Transverse colon (tissue), 4 donors: ENCODE measurements around the gene ZNF862. TPM values are rescaled to one million over a fixed set of nuclear protein-coding genes. Genes with fewer than 3 reads are reported as not detected.

ENCODE experiments used
- DNase-seq: peaks from one replicate; pipeline ENCODE4 v3.0.0-alpha.2; 2019
- H3K27ac ChIP-seq, 4 donors: fragments of 200-600 bp; sonication (generic); 2 replicates each; pipeline ENCODE4 v1.5.1; 2016 to 2018; ENCODE audit warnings: inconsistent platforms in 4 of 4
- H3K27me3 ChIP-seq: fragments of 200-600 bp; sonication (generic); 2 replicates; pipeline ENCODE4 v1.5.1; 2017; ENCODE audit warnings: inconsistent platforms
- H3K36me3 ChIP-seq, 4 donors: fragments of 200-600 bp; sonication (generic); 2 replicates each; pipeline ENCODE4 v1.5.1; 2017 to 2019; ENCODE audit warnings: inconsistent platforms in 4 of 4
- H3K4me1 ChIP-seq, 4 donors: fragments of 200-600 bp; sonication (generic); 2 replicates each; pipeline ENCODE4 v1.5.1; 2017 to 2020; ENCODE audit warnings: inconsistent platforms in 4 of 4
- H3K4me3 ChIP-seq, 4 donors: fragments of 200-600 bp; sonication (generic); 1 replicate in 1 of 4; 2 replicates in 3 of 4; pipeline versions ENCODE4 v1.5.1 to v1.6.1; 2017 to 2019; ENCODE audit warnings: inconsistent platforms in 4 of 4
- H3K9me3 ChIP-seq, 2 donors: fragments of 200-600 bp; sonication (generic); 2 replicates each; pipeline ENCODE4 v1.5.1; 2017 to 2019; ENCODE audit warnings: inconsistent platforms in 2 of 2
- CTCF ChIP-seq, 5 experiments: fragments of 200-600 bp in 3 of 5; fragments of 450-650 bp in 2 of 5; sonication (generic) in 3 of 5; IDR thresholded peaks; 1 replicate in 2 of 5; 2 replicates in 3 of 5; pipeline ENCODE4 v1.5.1; 2016 to 2017; ENCODE audit warnings: antibody characterized with exemption in 5 of 5, inconsistent platforms in 3 of 5, mild to moderate bottlenecking in 2 of 5, moderate library complexity in 1 of 5
- EP300 ChIP-seq: sonication (generic); formaldehyde crosslinking; IDR thresholded peaks from one replicate; pipeline ENCODE4 v1.6.1; 2017; ENCODE audit warnings: antibody characterized with exemption, low read depth
- POLR2A ChIP-seq: fragments of 450-650 bp; IDR thresholded peaks from one replicate; pipeline ENCODE4 v1.6.1; 2016; ENCODE audit warnings: antibody characterized with exemption, mild to moderate bottlenecking, moderate library complexity
- POLR2AphosphoS5 ChIP-seq, 3 donors: sonication (generic); formaldehyde crosslinking; IDR thresholded peaks; one replicate each; pipeline ENCODE4 v1.6.1; 2016; ENCODE audit warnings: antibody characterized with exemption in 3 of 3
- WGBS, 2 donors: methylation state at CpG; one replicate each; pipeline ENCODE4 v1.1.5; 2018; ENCODE audit warnings: low coverage in 1 of 2; 5-methylcytosine and 5-hydroxymethylcytosine counted together
- in situ Hi-C, 4 donors: fragments of 200-750 bp; cut with MboI; loops; one replicate each; pipeline versions ENCODE4 v1.15.0 to v1.15.1; 2017; ENCODE audit warnings: low sequenced_read_pairs in 3 of 4, low pct_ligation_motif_present in 1 of 4, low pct_unique_long_range_greater_than_20kb in 1 of 4
- intact Hi-C: fragments of 100-400 bp; cut with DNase I; formaldehyde crosslinking; loops from one replicate; pipeline ENCODE4 v1.15.1; 2023; ENCODE audit warnings: low total_unique reads
- total RNA-seq, 4 donors: library from RNA; depleted of rRNA; stranded (reverse); fragments of >200 nt; gene quantifications; one replicate each; pipeline ENCODE4 v1.1.0, GENCODE V29; 2016

ZNF862 gene
- total RNA-seq, 4 donors from 2014 or later = 12.7 to 23.5 (median 17.6) TPM

- in situ Hi-C loops (no loop called here), intact Hi-C loops (no loop called here)
- H3K27ac ChIP-seq = no peak overlapping the region
- DNase-seq = no peak
- WGBS, 2 donors = 91% methylated on average over 17 of the region's 21 CpGs; no CpG with 5 or more reads in 1 of the 2 donors
- H3K9me3 ChIP-seq = no peaks in the 10 kb centered on the region
- H3K4me1 ChIP-seq = peaks cover 0 to 4% (median 0%) of the 10 kb centered on the region in 4 donors
- no peak overlapping the region for H3K4me3 ChIP-seq
- peaks cover 47% of the 10 kb centered on the region for H3K27me3 ChIP-seq
- TF ChIP-seq CTCF (IDR thresholded peaks at IDR 0.05) (no peak), POLR2AphosphoS5 (IDR thresholded peaks at IDR 0.05) (no peak), POLR2A (no peak), EP300 (no peak)
- no peaks in the 10 kb centered on the region for H3K36me3 ChIP-seq
Observed at GRCh38 chr7:149791411-149792219, 46.6 kb upstream of the ZNF862 start.

GRCh38 chr7:149792220-149792595 is 46.0 kb upstream of the ZNF862 start:
- DNase-seq = no peak
- WGBS, 2 donors = 91% methylated on average over 5 of the region's 15 CpGs; no CpG with 5 or more reads in 1 of the 2 donors
- H3K36me3 ChIP-seq = no peaks in the 10 kb centered on the region
- H3K27me3 ChIP-seq = peaks cover 44% of the 10 kb centered on the region
- peaks cover 0 to 4% (median 0%) of the 10 kb centered on the region in 4 donors for H3K4me1 ChIP-seq
- intact Hi-C loops = no loop called here
- H3K27ac ChIP-seq = no peak overlapping the region
- in situ Hi-C loops = no loop called here
- H3K4me3 ChIP-seq = no peak overlapping the region
- no peak for TF ChIP-seq POLR2AphosphoS5 (IDR thresholded peaks at IDR 0.05)
- TF ChIP-seq EP300 = no peak
- TF ChIP-seq CTCF (IDR thresholded peaks at IDR 0.05) = no peak
- no peaks in the 10 kb centered on the region for H3K9me3 ChIP-seq

- no peak for DNase-seq
- WGBS, 2 donors = 73% methylated on average over 10 of the region's 10 CpGs; no CpG with 5 or more reads in 1 of the 2 donors
- Histone ChIP-seq H3K4me3 (no peak overlapping the region), H3K36me3 (no peaks in the 10 kb centered on the region), H3K9me3 (no peaks in the 10 kb centered on the region), H3K4me1 (peaks cover 0 to 4% (median 0%) of the 10 kb centered on the region in 4 donors), H3K27ac (no peak overlapping the region), H3K27me3 (peaks cover 36% of the 10 kb centered on the region)
- TF ChIP-seq EP300 (no peak), POLR2A (no peak), POLR2AphosphoS5 (IDR thresholded peaks at IDR 0.05) (no peak), CTCF (IDR thresholded peaks at IDR 0.05) (no peak)
- in situ Hi-C loops (no loop called here), intact Hi-C loops (no loop called here)
Observed at GRCh38 chr7:149793261-149793660, 44.9 kb upstream of the ZNF862 start.

- intact Hi-C loops (no loop called here), in situ Hi-C loops (no loop called here)
- TF ChIP-seq EP300 (no peak), POLR2AphosphoS5 (IDR thresholded peaks at IDR 0.05) (no peak), CTCF (IDR thresholded peaks at IDR 0.05) (no peak), POLR2A (no peak)
- WGBS, 2 donors = 30% methylated on average over 6 of the region's 6 CpGs; no CpG with 5 or more reads in 1 of the 2 donors
- Histone ChIP-seq H3K9me3 (no peaks in the 10 kb centered on the region), H3K4me3 (no peak overlapping the region), H3K36me3 (no peaks in the 10 kb centered on the region), H3K27ac (no peak overlapping the region), H3K27me3 (peaks cover 22% of the 10 kb centered on the region), H3K4me1 (peaks cover 0 to 4% (median 0%) of the 10 kb centered on the region in 4 donors)
- DNase-seq = no peak
Observed at GRCh38 chr7:149794661-149795060, 43.5 kb upstream of the ZNF862 start.
